ENCODE results near the gene C9. TPM values are rescaled to one million over a fixed set of nuclear protein-coding genes. Genes with fewer than 3 reads are reported as not detected.

The C9 gene
- not detected in 2 replicates for total RNA-seq
- long read RNA-seq = 0 reads

DNA sequence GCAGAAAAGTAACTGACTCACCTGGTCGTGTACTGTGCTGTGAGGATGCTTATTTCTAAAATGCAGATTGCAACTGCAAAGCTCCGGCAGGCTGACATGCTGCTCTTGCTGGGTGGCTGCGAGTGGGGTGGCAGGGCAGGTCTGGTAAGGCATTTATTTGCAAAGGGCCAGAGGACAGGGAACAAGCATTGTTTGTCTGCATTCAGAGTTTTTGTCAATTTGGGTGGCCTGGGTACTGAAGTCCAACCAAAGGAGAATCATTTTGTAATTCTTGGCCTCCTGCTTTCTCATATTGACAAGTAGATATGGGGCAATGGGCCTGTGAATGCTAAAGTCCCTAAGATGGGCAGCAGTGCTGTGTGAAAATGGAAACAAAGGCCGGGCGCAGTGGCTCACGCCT is at the start of gene C9:
TSS of gene C9 (minus strand) at position 129 of the 400 bp plus-strand sequence. CDS start at position 98, 31 bp downstream.
- H3K4me3 Mint-ChIP-seq (ENCODE audit: low read depth) = no peak within 1 kb of the TSS
- peaks cover 2% of the 10 kb centered on the region for H3K4me1 Mint-ChIP-seq (ENCODE audit: low read depth)
- peak within 1 kb of the TSS; percentile 45 for H3K27ac Mint-ChIP-seq
- H3K9me3 Mint-ChIP-seq (ENCODE audit: low read depth) = peaks cover 2% of the 10 kb centered on the region
- DNase-seq (ENCODE audit: low spot score, unreplicated experiment) = no peak
- TF ChIP-seq, protein P1, sequence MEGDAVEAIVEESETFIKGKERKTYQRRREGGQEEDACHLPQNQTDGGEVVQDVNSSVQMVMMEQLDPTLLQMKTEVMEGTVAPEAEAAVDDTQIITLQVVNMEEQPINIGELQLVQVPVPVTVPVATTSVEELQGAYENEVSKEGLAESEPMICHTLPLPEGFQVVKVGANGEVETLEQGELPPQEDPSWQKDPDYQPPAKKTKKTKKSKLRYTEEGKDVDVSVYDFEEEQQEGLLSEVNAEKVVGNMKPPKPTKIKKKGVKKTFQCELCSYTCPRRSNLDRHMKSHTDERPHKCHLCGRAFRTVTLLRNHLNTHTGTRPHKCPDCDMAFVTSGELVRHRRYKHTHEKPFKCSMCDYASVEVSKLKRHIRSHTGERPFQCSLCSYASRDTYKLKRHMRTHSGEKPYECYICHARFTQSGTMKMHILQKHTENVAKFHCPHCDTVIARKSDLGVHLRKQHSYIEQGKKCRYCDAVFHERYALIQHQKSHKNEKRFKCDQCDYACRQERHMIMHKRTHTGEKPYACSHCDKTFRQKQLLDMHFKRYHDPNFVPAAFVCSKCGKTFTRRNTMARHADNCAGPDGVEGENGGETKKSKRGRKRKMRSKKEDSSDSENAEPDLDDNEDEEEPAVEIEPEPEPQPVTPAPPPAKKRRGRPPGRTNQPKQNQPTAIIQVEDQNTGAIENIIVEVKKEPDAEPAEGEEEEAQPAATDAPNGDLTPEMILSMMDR (IDR thresholded peaks at IDR 0.05; ENCODE audit: unreplicated experiment) = no peak
- H3K36me3 Mint-ChIP-seq (ENCODE audit: insufficient read depth) = no peaks in the 10 kb centered on the region
- H3K27me3 Mint-ChIP-seq = no peaks in the 10 kb centered on the region

GRCh38 chr5:39413771-39414170 is 49.5 kb upstream of the C9 start:
- TF ChIP-seq, protein P1 (IDR thresholded peaks at IDR 0.05; ENCODE audit: unreplicated experiment) = no peak
- H3K27me3 Mint-ChIP-seq = no peaks in the 10 kb centered on the region
- peaks cover 10% of the 10 kb centered on the region for H3K4me1 Mint-ChIP-seq (ENCODE audit: low read depth)
- no peak for DNase-seq (ENCODE audit: low spot score, unreplicated experiment)
- no peak overlapping the region for H3K4me3 Mint-ChIP-seq (ENCODE audit: low read depth)
- H3K9me3 Mint-ChIP-seq (ENCODE audit: low read depth) = no peaks in the 10 kb centered on the region
- peaks cover 2% of the 10 kb centered on the region for H3K36me3 Mint-ChIP-seq (ENCODE audit: insufficient read depth)
- H3K27ac Mint-ChIP-seq = no peak overlapping the region

DNA sequence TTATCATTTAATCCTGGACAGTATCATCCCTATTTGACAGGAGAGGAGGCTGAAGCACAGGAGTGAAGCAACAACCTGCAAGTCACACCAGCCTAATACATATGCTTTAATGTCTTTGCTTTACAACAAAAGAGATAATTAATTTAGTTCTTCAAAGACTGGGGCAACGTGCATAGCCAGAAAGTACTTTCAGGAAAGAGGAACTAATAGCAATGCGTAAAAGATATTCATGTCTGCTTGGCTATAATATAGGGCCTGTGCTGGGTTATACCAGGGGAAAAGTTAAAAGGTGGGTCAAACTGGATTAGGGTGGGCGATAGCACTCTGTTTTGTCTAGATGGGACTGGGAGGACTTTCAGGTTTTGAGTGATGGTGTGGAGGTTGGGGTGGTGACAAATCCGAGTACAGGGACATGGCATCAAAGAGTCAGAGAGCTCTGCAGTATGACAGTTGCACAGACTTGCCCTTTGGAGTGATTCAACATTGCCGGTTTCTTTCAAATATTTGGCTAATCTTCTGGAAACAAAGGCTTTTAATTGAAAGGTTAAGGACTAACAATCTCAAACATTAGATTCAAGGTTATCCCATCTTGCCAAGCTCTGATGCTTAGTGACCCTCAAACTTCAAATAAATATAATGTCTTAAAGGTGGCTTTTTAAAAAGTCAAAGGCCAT is 48.6 kb upstream of the C9 start:
- H3K4me1 Mint-ChIP-seq (ENCODE audit: low read depth) = peaks cover 10% of the 10 kb centered on the region
- H3K27me3 Mint-ChIP-seq = no peaks in the 10 kb centered on the region
- peaks cover 2% of the 10 kb centered on the region for H3K36me3 Mint-ChIP-seq (ENCODE audit: insufficient read depth)
- no peak overlapping the region for H3K4me3 Mint-ChIP-seq (ENCODE audit: low read depth)
- no peak overlapping the region for H3K27ac Mint-ChIP-seq
- no peak for DNase-seq (ENCODE audit: low spot score, unreplicated experiment)
- TF ChIP-seq, protein P1 (IDR thresholded peaks at IDR 0.05; ENCODE audit: unreplicated experiment) = no peak
- H3K9me3 Mint-ChIP-seq (ENCODE audit: low read depth) = no peaks in the 10 kb centered on the region

DNA sequence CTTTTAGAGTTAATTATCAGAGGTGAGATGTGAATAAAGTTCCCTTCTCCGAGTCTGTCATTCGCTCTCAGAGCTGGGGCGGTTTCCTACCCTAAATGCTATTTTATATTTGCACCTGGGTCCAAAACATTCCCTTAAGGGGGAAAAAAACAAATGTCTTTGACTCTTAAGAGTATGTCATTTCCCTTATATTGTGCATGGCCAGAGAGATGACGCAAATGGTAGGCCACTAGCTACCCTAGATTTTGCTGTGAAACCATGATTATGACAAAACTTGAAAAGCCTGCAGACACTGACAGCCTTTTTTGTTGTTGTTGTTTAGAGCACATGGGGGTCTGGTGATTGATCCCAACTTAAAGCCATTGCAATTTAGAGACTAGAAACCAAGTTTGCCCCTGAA is 47.7 kb upstream of the C9 start:
- Mint-ChIP-seq H3K36me3 (ENCODE audit: insufficient read depth) (peaks cover 1% of the 10 kb centered on the region), H3K27ac (no peak overlapping the region), H3K4me1 (ENCODE audit: low read depth) (peaks cover 4% of the 10 kb centered on the region), H3K4me3 (ENCODE audit: low read depth) (no peak overlapping the region), H3K27me3 (no peaks in the 10 kb centered on the region), H3K9me3 (ENCODE audit: low read depth) (no peaks in the 10 kb centered on the region)
- TF ChIP-seq, protein P1 (IDR thresholded peaks at IDR 0.05; ENCODE audit: unreplicated experiment) = no peak
- DNase-seq (ENCODE audit: low spot score, unreplicated experiment) = no peak

DNA sequence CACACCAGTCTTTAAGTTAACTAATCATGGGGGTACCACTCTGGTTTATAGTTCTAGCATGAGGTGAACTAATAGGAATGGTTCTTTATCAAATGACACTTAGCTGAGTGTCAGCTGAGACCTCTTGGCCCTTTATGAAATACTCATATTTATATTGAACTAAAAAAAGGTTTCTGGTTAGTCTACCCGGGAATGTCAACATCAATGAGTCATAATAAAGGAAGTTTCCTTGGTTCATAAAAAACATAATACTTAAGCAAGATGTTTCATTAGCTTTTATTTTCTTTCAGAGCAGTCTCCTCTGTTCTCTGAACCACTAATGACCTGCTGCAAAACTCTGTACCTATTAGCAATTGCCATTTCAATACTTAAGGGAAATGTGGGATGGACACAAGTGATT is 46.8 kb upstream of the C9 start:
- TF ChIP-seq, protein P1 (IDR thresholded peaks at IDR 0.05; ENCODE audit: unreplicated experiment) = no peak
- no peak for DNase-seq (ENCODE audit: low spot score, unreplicated experiment)
- no peak overlapping the region for H3K27ac Mint-ChIP-seq
- no peak overlapping the region for H3K4me3 Mint-ChIP-seq (ENCODE audit: low read depth)
- H3K36me3 Mint-ChIP-seq (ENCODE audit: insufficient read depth) = peaks cover 2% of the 10 kb centered on the region
- H3K9me3 Mint-ChIP-seq (ENCODE audit: low read depth) = no peaks in the 10 kb centered on the region
- H3K27me3 Mint-ChIP-seq = no peaks in the 10 kb centered on the region
- H3K4me1 Mint-ChIP-seq (ENCODE audit: low read depth) = peaks cover 4% of the 10 kb centered on the region

Data from progenitor cell of endocrine pancreas (in vitro differentiated cells).